Measurements from ENCODE around the gene ENDOD1.

DNA sequence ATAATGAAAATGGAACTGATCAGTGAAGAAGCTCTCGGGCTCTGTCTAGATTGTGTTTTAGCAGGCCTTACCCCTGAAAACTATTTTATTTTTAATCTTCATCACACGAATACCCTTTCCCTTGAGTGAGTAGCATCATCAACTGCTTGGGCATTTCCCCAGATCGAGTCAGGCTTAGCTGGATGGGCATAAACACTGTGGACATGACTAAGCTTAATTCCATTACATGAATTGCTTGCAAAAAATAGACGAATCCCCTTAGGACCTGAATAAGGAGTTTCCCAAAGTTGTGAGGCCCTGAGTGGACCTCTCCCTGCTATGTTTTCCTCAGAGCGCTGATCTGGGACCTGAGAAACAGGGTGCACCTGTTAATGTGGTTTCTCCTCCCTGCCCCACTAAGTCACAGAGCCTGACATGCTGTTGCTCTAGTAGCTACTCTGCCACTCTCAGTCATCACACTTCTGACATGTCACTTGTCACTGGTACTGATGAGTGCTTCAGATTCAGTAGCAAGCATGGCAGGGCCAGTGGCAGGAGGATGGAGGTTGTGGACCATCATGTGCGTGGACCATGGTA is 53.5 kb downstream of the ENDOD1 start:
- no peak for TF ChIP-seq POLR2A (IDR thresholded peaks at IDR 0.05)
- TF ChIP-seq, protein P1, sequence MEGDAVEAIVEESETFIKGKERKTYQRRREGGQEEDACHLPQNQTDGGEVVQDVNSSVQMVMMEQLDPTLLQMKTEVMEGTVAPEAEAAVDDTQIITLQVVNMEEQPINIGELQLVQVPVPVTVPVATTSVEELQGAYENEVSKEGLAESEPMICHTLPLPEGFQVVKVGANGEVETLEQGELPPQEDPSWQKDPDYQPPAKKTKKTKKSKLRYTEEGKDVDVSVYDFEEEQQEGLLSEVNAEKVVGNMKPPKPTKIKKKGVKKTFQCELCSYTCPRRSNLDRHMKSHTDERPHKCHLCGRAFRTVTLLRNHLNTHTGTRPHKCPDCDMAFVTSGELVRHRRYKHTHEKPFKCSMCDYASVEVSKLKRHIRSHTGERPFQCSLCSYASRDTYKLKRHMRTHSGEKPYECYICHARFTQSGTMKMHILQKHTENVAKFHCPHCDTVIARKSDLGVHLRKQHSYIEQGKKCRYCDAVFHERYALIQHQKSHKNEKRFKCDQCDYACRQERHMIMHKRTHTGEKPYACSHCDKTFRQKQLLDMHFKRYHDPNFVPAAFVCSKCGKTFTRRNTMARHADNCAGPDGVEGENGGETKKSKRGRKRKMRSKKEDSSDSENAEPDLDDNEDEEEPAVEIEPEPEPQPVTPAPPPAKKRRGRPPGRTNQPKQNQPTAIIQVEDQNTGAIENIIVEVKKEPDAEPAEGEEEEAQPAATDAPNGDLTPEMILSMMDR (IDR thresholded peaks at IDR 0.05): no peak

Measured in right lobe of liver (tissue), 4 donors.